Measurements from ENCODE around the gene YJEFN3. TPM values are rescaled to one million over a fixed set of nuclear protein-coding genes. Genes with fewer than 3 reads are reported as not detected.

The YJEFN3 gene
- total and polyA plus RNA-seq, 2 donors (not counting 3 experiments of a cell fraction or from before 2014, with no cell fraction given): 1.9 to 2.1 TPM

DNA sequence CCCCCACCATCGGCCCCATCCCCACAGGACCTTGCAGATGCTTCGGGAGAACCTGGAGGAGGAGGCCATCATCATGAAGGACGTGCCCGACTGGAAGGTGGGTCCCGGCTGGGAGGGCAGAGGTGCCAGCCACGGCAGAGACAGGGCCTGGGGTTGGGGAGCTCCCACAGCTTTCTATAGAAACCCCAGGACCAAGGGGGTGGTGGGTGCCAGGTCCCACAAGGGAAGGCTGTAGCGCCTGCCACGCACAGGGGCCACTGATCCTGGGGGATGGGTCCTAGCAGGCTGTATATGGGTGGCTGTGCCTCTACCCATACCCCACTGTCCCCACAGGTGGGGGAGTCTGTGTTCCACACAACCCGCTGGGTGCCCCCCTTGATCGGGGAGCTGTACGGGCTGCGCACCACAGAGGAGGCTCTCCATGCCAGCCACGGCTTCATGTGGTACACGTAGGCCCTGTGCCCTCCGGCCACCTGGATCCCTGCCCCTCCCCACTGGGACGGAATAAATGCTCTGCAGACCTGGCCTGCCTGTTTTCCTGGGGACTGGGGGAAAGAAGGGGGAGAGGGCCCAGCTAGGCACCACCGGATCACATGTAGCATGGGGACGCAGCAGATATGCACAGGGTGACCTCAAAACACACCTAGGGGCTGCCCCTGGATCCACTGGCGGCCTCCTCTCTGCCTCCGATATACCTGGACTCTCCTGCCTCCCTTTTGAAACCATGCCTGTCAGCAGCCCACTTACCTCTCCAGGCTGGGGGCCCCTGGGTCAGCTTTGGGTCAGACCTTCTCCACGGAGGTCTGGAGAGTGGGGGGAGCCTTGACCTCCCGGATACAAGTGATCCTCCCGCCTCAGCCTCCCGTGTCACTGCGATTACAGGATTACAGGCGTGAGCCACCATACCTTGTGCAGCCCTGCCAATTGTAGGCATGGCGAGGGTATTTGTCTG, 761 bp upstream of the YJEFN3 start:
- H3K36me3 ChIP-seq (ENCODE audit: control insufficient read depth in 2 of 2, extremely low read depth in 1 of 2, insufficient read depth in 2 of 2, low read length in 2 of 2): no peaks in the 10 kb centered on the region
- H3K4me2 ChIP-seq (ENCODE audit: insufficient read depth, low read length): no peak overlapping the region
- dilution Hi-C loops (cut with MboI; ENCODE audit: extremely low pct_ligation_motif_present, low sequenced_read_pairs) (no loop called here), intact Hi-C loops (cut with micrococcal nuclease) (no loop called here)
- H3K4me1 ChIP-seq (ENCODE audit: control insufficient read depth, extremely low read depth, insufficient read depth, low read length): no peaks in the 10 kb centered on the region
- FAIRE-seq: no peak
- H3K9ac ChIP-seq (replicated peaks; ENCODE audit: extremely low read depth, insufficient read depth, low read length): no peak overlapping the region
- ChIA-PET CTCF (interaction anchor here (1.7 to 5.6 kb wide), 2 partner anchors 24 to 26 kb away, joined by 5 to 44 read pairs; no protein-coding TSS in a partner anchor), POLR2A (no interaction called here)
- H3K9me3 ChIP-seq (replicated peaks; ENCODE audit: control insufficient read depth, insufficient read depth, low read length): no peaks in the 10 kb centered on the region
- H3K9me1 ChIP-seq (replicated peaks; ENCODE audit: control insufficient read depth, extremely low read depth, insufficient read depth, low read length): no peaks in the 10 kb centered on the region
- no peak overlapping the region for H3K27ac ChIP-seq (ENCODE audit: insufficient read depth, low read depth, low read length)
- DNase-seq (ENCODE audit: low read depth, low spot score): no peak
- H3K4me3 ChIP-seq (replicated peaks in 1 of 3; ENCODE audit: insufficient read depth in 1 of 3, low read depth in 1 of 3, low read length in 3 of 3): no peak overlapping the region
- H4K20me1 ChIP-seq (replicated peaks; ENCODE audit: control insufficient read depth, extremely low read depth, insufficient read depth, low read length): no peaks in the 10 kb centered on the region
- no TSS peak for BruUV-seq (replicated peaks)
- no peaks in the 10 kb centered on the region for H3K79me2 ChIP-seq (ENCODE audit: control insufficient read depth, insufficient read depth, low read length)
- no peak overlapping the region for H2AFZ ChIP-seq (ENCODE audit: low read depth, low read length)
- TF ChIP-seq JUN (IDR thresholded peaks at IDR 0.05; ENCODE audit: borderline replicate concordance, insufficient read depth, insufficient read length, low read depth) (no peak), EZH2 (IDR thresholded peaks at IDR 0.05; ENCODE audit: borderline replicate concordance, low read depth, low read length, severe bottlenecking) (no peak), MYC (IDR thresholded peaks at IDR 0.05; ENCODE audit: low read depth, low read length) (no peak), GATA2 (IDR thresholded peaks at IDR 0.05; ENCODE audit: insufficient read depth, insufficient read length, low read depth, low read length) (no peak), POLR2AphosphoS5 (IDR thresholded peaks at IDR 0.05; ENCODE audit: insufficient read depth, low read depth, low read length) (no peak), FOS (IDR thresholded peaks at IDR 0.05; ENCODE audit: borderline replicate concordance, insufficient read depth, low read length) (no peak), POLR2A (IDR thresholded peaks at IDR 0.05; ENCODE audit: low read depth, low read length) (no peak)
- TF ChIP-seq, protein P1, sequence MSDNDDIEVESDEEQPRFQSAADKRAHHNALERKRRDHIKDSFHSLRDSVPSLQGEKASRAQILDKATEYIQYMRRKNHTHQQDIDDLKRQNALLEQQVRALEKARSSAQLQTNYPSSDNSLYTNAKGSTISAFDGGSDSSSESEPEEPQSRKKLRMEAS (IDR thresholded peaks at IDR 0.05; ENCODE audit: insufficient read depth, insufficient read length): no peak
- TF ChIP-seq, protein P2, sequence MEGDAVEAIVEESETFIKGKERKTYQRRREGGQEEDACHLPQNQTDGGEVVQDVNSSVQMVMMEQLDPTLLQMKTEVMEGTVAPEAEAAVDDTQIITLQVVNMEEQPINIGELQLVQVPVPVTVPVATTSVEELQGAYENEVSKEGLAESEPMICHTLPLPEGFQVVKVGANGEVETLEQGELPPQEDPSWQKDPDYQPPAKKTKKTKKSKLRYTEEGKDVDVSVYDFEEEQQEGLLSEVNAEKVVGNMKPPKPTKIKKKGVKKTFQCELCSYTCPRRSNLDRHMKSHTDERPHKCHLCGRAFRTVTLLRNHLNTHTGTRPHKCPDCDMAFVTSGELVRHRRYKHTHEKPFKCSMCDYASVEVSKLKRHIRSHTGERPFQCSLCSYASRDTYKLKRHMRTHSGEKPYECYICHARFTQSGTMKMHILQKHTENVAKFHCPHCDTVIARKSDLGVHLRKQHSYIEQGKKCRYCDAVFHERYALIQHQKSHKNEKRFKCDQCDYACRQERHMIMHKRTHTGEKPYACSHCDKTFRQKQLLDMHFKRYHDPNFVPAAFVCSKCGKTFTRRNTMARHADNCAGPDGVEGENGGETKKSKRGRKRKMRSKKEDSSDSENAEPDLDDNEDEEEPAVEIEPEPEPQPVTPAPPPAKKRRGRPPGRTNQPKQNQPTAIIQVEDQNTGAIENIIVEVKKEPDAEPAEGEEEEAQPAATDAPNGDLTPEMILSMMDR (IDR thresholded peaks at IDR 0.05; ENCODE audit: extremely low read depth in 1 of 2, insufficient read depth in 1 of 2, low read depth in 1 of 2, low read length in 2 of 2): no peak
- no peaks in the 10 kb centered on the region for H3K27me3 ChIP-seq (ENCODE audit: control insufficient read depth in 2 of 2, insufficient read depth in 2 of 2, low read length in 2 of 2)
